Activated CD4-positive, alpha-beta T cell treated with anti-CD3 and anti-CD28 coated beads, Interleukin-2, amount 10 ng/mL, durations not matched to agents 24 days and 14 days (primary cell): ENCODE measurements around the gene KCTD7. TPM values are rescaled to one million over a fixed set of nuclear protein-coding genes. Genes with fewer than 3 reads are reported as not detected.
"Not testable (repeated sequence)": the region's sequence is repeated elsewhere in the genome, so short reads cannot be mapped to it uniquely, and the experiment has no call there.

Experiments
- DNase-seq: peaks from one replicate; pipeline ENCODE4 v3.0.0; 2022
- H3K27ac Mint-ChIP-seq: one replicate; pipeline ENCODE4 v1.8.0; 2022; ENCODE audit warnings: mild to moderate bottlenecking, mixed read lengths
- H3K27me3 Mint-ChIP-seq: one replicate; pipeline ENCODE4 v1.8.0; 2022; ENCODE audit warnings: mixed read lengths
- H3K36me3 Mint-ChIP-seq: one replicate; pipeline ENCODE4 v1.8.0; 2022; ENCODE audit warnings: low read depth, mild to moderate bottlenecking, mixed read lengths
- H3K4me1 Mint-ChIP-seq: one replicate; pipeline ENCODE4 v1.8.0; 2021; ENCODE audit warnings: mixed read lengths
- H3K4me3 Mint-ChIP-seq: one replicate; pipeline ENCODE4 v1.8.0; 2022; ENCODE audit warnings: mild to moderate bottlenecking, moderate library complexity, mixed read lengths
- H3K9me3 Mint-ChIP-seq: one replicate; pipeline ENCODE4 v1.8.0; 2021; ENCODE audit warnings: mixed read lengths
- intact Hi-C: fragments of 100-400 bp; cut with micrococcal nuclease; formaldehyde crosslinking; loops from one replicate; pipeline ENCODE4 v1.15.1; 2023
- total RNA-seq: library from RNA; stranded (reverse); gene quantifications from 2 replicates; pipeline ENCODE4 v1.2.3, GENCODE V29; 2022

KCTD7 gene
- total RNA-seq, 1 donor from 2014 or later: 8.9 TPM

GRCh38 chr7:66669088-66669487 is 40.4 kb downstream of the KCTD7 start:
- intact Hi-C loops: no loop called here
- Mint-ChIP-seq H3K36me3 (peaks cover 5% of the 10 kb centered on the region), H3K4me3 (no peak overlapping the region), H3K9me3 (no peaks in the 10 kb centered on the region), H3K27ac (no peak overlapping the region), H3K4me1 (peaks cover 5% of the 10 kb centered on the region), H3K27me3 (no peaks in the 10 kb centered on the region)
- DNase-seq: no peak

GRCh38 chr7:66669496-66669895 is 40.8 kb downstream of the KCTD7 start:
- intact Hi-C loops: no loop called here
- Mint-ChIP-seq H3K9me3 (no peaks in the 10 kb centered on the region), H3K36me3 (peaks cover 5% of the 10 kb centered on the region), H3K27ac (no peak overlapping the region), H3K27me3 (no peaks in the 10 kb centered on the region), H3K4me1 (peaks cover 5% of the 10 kb centered on the region), H3K4me3 (no peak overlapping the region)
- DNase-seq: no peak

DNA sequence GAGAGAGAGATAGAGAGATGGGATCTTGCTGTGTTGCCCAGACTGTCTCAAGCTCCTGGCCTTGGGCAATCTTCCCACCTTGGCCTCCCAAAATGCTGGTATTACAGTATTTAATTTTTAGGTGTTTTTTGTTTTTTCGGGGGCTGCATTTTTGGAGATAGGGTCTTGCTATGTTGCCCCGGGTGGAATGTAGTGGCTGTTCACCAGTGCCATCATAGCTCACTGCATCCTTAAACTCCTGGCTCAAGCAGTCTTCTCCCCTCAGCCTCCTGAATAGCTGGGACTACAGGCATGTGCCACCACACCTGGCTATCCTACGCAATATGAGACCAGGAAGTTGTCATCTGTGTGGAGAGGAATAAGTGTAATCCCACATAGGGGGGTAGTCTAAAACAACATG is 42.4 kb downstream of the KCTD7 start:
- no peak overlapping the region for H3K27ac Mint-ChIP-seq
- no peak overlapping the region for H3K4me3 Mint-ChIP-seq
- no peaks in the 10 kb centered on the region for H3K27me3 Mint-ChIP-seq
- DNase-seq: no peak
- peaks cover 5% of the 10 kb centered on the region for H3K4me1 Mint-ChIP-seq
- intact Hi-C loops: no loop called here
- peaks cover 5% of the 10 kb centered on the region for H3K36me3 Mint-ChIP-seq
- no peaks in the 10 kb centered on the region for H3K9me3 Mint-ChIP-seq

- H3K4me1 Mint-ChIP-seq, H3K36me3 Mint-ChIP-seq, DNase-seq, H3K27ac Mint-ChIP-seq, H3K27me3 Mint-ChIP-seq, H3K4me3 Mint-ChIP-seq, intact Hi-C loops, H3K9me3 Mint-ChIP-seq: not testable (repeated sequence)
Measured at GRCh38 chr7:66671486-66671885, 42.8 kb downstream of the KCTD7 start.

- H3K27ac Mint-ChIP-seq, H3K36me3 Mint-ChIP-seq, H3K4me3 Mint-ChIP-seq, DNase-seq, H3K27me3 Mint-ChIP-seq, H3K4me1 Mint-ChIP-seq, H3K9me3 Mint-ChIP-seq, intact Hi-C loops: not testable (repeated sequence)
Measured at GRCh38 chr7:66672432-66673123, 43.9 kb downstream of the KCTD7 start.

DNA sequence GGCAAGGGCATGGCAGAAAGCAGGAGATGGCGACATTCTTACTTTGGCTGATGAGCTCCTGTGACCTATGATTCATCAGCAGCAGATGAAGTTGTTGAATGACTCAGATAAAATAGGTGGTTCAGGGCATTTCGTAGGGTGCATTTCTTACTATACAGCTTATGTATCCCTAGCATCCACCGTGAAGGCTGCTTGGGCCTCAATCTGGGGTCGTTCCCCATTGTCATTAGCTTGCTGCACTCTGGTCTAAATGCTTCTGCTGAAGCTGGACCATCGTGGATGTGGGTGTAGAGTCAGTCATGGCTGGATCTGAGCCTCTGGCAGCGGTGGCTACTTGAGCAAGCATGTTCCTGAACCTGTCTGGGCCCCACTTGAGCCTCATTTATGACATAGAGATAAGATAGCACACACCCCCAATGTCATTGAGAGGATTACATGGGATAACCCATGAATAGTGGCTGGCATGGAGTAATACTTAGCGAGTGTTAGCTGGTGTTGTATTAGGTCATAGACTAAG is 44.5 kb downstream of the KCTD7 start:
- peak overlapping the region; percentile 60 for H3K27ac Mint-ChIP-seq
- H3K36me3 Mint-ChIP-seq, H3K9me3 Mint-ChIP-seq, H3K4me3 Mint-ChIP-seq, H3K27me3 Mint-ChIP-seq, intact Hi-C loops, DNase-seq, H3K4me1 Mint-ChIP-seq: not testable (repeated sequence)

GRCh38 chr7:66679633-66680244 is 51.1 kb downstream of the KCTD7 start:
- intact Hi-C loops: no loop called here
- Mint-ChIP-seq H3K9me3 (no peaks in the 10 kb centered on the region), H3K27me3 (no peaks in the 10 kb centered on the region), H3K4me1 (peaks cover 18% of the 10 kb centered on the region), H3K36me3 (no peaks in the 10 kb centered on the region), H3K27ac (peak overlapping the region; percentile 5), H3K4me3 (no peak overlapping the region)
- DNase-seq: no peak

DNA sequence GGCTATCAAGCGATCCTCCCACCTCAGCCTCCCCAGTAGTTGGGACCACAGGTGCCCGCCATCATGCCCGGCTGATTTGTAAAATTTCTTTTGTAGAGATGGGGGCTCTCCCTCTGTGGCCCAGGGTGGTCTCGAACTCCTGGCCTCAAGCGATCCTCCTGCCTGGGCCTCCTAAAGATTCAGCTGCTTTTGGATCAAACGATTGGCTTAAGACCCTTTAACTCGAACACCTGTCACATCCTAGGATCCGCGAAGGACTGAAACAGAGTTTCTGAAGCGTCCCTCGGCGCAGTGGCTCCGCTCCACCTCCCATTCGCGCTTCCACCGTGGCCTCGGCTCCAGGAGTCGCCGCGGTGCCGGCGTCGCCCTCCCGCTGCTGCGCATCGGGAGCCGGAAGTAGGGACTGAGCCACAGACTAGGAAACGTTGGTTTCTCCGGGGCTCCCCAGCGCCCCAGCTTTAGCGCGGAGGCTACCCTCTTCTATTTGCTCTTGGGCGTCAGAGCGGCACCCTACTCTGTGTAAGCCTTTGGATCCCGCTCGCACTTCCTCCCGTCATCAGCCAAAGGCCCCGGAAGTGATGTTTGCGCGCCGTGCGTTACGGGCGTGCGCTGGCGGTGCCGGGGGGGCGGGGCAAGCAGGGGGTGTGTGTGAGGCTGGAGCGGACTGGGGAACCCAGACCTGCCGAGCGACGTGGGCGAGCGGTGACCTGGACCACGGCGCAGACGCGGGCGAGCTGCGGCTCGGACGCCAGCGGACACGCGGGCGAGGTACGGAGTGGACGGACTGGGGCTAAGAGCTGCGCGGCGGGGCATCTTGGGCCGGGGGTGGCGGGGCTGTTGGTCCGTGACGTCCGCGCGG is 53.0 kb downstream of the KCTD7 start:
- peak overlapping the region; percentile 92 for H3K27ac Mint-ChIP-seq
- no peaks in the 10 kb centered on the region for H3K36me3 Mint-ChIP-seq
- H3K9me3 Mint-ChIP-seq: no peaks in the 10 kb centered on the region
- intact Hi-C loops: loop anchor here (1.0 to 2.0 kb wide), 6 partner anchors 27 to 313 kb away; partner anchors contain the start of genes KCTD7, RABGEF1 and SBDS
- peak overlapping the region; percentile 93 for H3K4me3 Mint-ChIP-seq
- peak; percentile 99 for DNase-seq
- H3K4me1 Mint-ChIP-seq: peaks cover 19% of the 10 kb centered on the region
- H3K27me3 Mint-ChIP-seq: no peaks in the 10 kb centered on the region

DNA sequence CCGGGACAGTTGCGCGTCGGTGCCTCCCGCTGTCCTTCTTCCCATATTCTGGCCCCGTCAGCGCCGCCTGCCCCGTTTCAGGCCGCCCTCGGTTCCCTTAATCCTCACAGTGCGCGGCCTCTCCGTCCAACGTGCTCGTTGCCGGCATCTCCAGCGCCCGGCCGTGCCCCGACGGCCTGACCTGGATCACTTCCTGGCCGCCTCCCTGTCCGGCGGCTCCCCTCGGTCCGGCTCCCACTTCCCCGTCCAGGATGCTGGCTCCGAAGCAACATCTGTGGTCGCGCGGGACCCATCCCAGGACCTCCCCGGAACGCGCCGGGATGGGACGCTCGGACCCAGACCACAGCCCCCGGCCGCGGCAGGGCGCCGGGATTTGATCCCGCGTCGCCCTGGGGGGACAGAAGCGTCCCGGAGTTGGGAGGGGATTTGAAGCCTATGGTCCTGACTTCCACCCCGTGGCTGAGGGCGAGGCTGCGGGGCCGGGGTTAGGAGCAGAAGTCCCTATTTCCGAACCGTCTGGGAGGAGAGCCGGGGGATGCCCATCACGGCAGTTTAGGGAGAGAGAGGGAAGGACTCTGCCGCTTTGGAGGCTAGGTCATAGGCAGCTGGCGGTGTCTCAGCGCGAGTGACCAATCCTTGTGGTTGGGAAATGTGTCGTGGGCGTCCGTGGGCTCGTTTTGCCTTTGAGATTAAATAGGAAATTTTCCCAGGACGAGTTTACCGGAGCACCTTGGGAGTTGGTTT is 53.8 kb downstream of the KCTD7 start:
- peak overlapping the region; percentile 92 for H3K27ac Mint-ChIP-seq
- H3K9me3 Mint-ChIP-seq: no peaks in the 10 kb centered on the region
- peaks cover 19% of the 10 kb centered on the region for H3K4me1 Mint-ChIP-seq
- no peaks in the 10 kb centered on the region for H3K27me3 Mint-ChIP-seq
- DNase-seq: no peak
- peak overlapping the region; percentile 93 for H3K4me3 Mint-ChIP-seq
- intact Hi-C loops: loop anchor here (2.0 kb wide), 5 partner anchors 54 to 312 kb away; partner anchors contain the start of genes KCTD7, RABGEF1 and SBDS
- peaks cover 2% of the 10 kb centered on the region for H3K36me3 Mint-ChIP-seq

GRCh38 chr7:66683094-66683769 is 54.6 kb downstream of the KCTD7 start:
- not testable (repeated sequence) for H3K27me3 Mint-ChIP-seq, DNase-seq, H3K27ac Mint-ChIP-seq, H3K9me3 Mint-ChIP-seq, H3K36me3 Mint-ChIP-seq
- intact Hi-C loops: loop anchor here (2.0 kb wide), 5 partner anchors 54 to 312 kb away; partner anchors contain the start of genes KCTD7, RABGEF1 and SBDS
- Mint-ChIP-seq H3K4me1 (peaks cover 18% of the 10 kb centered on the region), H3K4me3 (peak overlapping the region; percentile 93)

DNA sequence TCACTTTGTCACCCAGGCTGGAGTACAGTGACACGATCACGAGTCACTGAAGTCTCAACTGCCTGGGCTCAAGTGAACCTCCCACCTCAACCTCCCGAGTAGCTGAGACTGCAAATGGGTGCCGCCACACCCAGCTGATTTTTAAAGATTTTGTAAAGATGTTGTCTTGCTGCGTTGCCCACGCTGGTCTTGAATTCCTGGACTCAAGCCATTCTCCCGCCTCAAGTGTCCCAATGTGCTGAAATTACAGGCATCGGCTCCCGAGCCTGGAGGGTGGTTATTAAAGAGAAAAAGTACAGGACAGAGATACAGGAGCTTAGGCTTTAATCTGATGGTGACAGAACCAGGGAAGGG is 55.1 kb downstream of the KCTD7 start:
- H3K27ac Mint-ChIP-seq: no peak overlapping the region
- H3K36me3 Mint-ChIP-seq: peaks cover 11% of the 10 kb centered on the region
- intact Hi-C loops: loop anchor here (2.0 kb wide), 5 partner anchors 55 to 311 kb away; partner anchors contain the start of genes KCTD7, RABGEF1 and SBDS
- no peaks in the 10 kb centered on the region for H3K27me3 Mint-ChIP-seq
- no peak for DNase-seq
- H3K9me3 Mint-ChIP-seq: peaks cover 7% of the 10 kb centered on the region
- no peak overlapping the region for H3K4me3 Mint-ChIP-seq
- H3K4me1 Mint-ChIP-seq: peaks cover 16% of the 10 kb centered on the region

GRCh38 chr7:66685663-66686062 is 57.0 kb downstream of the KCTD7 start:
- H3K4me1 Mint-ChIP-seq, intact Hi-C loops, H3K9me3 Mint-ChIP-seq, H3K4me3 Mint-ChIP-seq, DNase-seq, H3K27me3 Mint-ChIP-seq, H3K27ac Mint-ChIP-seq: not testable (repeated sequence)
- peaks cover 11% of the 10 kb centered on the region for H3K36me3 Mint-ChIP-seq

- intact Hi-C loops: no loop called here
- H3K4me3 Mint-ChIP-seq: no peak overlapping the region
Measured at GRCh38 chr7:66687186-66687585, 58.5 kb downstream of the KCTD7 start.

More at GRCh38 chr7:66687186-66687585, 58.5 kb downstream of the KCTD7 start:
- Mint-ChIP-seq H3K9me3 (peaks cover 7% of the 10 kb centered on the region), H3K4me1 (peaks cover 10% of the 10 kb centered on the region), H3K36me3 (peaks cover 11% of the 10 kb centered on the region), H3K27ac (no peak overlapping the region), H3K27me3 (no peaks in the 10 kb centered on the region)
- no peak for DNase-seq
